NCI-H446 (cell line): ENCODE data around the gene GSDME.
"Not testable (repeated sequence)": the region's sequence is repeated elsewhere in the genome, so short reads cannot be mapped to it uniquely, and the experiment has no call there.

Experiments used
- DNase-seq, 2 experiments: peaks; one replicate each; lab custom pipeline; 2025; lab: John Stamatoyannopoulos, UW

The GSDME gene

DNA sequence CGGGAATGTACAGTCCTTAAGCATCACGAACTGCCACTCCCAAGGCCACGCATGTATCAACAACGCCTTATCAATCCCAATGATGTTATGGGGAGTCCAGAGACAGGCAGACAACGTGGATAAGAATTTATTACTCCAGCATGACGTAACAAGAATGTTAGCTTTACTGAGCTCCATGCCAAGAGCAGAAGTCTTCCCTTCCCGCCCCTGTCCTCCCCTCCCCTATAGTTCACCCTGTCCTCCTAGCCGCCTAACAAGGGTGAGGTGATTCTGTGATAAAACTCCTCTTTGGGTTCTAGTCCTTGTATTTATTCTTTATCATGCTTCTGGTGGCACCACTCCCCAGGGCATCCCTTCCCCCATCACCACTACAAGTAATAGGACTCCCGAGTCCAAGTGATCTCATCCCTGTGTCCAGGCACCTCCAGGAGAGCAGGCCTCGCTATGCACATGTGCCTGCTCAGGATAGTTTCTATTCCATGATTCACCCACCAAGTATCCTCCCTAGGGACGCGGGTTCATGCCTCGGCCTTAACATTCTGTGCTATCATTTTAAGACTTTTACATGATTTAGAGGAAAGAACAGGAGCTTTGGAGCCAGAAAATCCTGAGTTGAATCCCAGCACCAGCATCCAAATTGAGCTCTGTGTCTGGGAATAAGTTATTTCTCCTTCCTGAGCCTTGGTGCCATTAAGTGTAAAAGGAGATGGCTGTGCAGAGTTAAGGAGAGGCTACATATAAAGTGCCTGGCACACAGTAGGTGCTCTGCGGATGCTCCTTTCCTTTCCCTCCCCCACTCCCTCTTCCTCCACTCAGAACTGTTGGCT lies 15.4 kb downstream of the GSDME start:
- DNase-seq = no peak

DNA sequence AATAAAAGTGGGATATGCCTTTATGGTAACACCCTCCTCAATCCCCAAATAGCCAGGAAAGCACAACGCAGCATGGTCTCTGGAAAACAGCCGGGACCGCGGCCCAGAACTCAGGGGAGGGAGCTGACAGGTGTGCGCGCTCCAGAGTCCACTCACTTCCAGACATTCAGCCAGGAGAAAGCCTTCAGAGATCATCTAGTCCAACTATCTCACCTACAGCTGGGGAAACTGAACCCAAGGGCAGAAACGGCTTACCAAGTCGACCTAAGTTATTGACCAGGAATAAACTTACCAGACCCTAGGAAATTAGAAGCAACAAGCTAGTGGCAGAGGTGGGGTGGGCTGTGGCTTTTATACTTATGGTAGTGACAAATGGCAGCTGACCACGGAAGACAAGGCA lies 16.4 kb downstream of the GSDME start:
- DNase-seq = no peak

DNA sequence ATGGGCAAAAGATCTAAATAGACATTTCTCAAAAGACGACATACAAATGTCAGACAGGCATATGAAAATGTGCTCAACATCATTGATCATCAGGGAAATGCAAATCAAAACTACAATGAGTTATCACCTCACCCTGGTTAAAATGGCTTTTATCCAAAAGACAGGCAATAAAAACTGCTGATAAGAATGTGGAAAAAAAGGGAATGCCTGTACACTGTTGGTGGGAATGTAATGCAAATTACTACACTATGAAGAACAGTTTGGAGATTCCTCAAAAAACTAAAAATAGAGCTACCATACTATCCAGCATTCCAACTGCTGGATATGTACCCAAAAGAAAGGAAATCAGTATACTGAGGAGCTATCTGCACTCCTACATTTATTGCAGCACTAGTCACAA lies 18.0 kb downstream of the GSDME start:
- DNase-seq = no peak

DNA sequence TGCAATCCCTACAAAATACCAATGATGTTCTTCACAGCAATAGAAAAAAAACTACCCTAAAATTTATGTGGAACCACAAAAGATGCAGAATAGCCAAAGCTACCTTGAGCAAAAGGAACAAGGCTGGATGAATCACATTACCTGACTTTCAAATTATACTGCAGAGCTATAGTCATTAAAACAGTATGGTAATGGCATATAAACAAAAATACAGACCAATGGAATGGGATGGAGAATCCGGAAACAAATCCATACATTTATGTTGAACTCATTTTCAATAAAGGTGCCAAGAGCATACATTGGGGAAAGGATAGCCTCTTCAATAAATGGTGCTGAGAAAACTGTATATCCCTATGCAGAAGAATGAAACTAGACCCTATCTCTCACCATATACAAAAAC lies 18.7 kb downstream of the GSDME start:
- DNase-seq = no peak

DNA sequence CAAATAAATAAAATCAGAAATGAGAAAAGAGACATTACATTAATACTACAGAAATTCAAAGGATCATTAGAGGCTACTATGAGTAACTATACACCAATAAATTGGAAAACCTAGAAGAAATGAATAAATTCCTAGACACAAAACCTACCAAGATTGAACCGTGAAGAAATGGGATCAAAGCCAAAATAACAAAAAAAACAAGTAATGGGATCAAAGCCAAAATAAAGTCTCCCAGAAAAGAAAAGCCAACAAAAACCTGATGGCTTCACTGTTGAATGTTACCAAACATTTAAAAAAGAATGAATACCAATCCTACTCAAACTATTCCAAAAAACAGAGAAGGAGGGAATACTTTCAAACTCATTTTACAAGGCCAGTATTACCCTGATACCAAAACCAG lies 20.0 kb downstream of the GSDME start:
- no peak for DNase-seq

DNA sequence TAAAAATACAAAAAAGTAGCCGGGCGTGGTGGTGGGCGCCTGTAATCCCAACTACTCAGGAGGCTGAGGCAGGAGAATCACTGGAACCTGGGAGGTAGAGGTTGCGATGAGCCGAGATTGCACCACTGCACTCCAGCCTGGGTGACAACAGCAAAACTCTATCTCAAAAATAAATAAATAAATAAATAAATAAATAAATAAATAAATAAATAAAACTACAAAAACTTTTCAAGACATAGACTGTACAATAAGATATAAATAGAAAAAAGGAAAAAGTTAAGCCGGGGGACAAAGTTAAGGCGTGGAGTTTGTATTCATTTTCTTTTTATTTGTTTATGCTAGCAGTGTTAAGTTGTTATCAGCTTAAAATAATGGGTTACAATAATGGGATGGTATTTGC lies 21.7 kb downstream of the GSDME start:
- DNase-seq = not testable (repeated sequence)

DNA sequence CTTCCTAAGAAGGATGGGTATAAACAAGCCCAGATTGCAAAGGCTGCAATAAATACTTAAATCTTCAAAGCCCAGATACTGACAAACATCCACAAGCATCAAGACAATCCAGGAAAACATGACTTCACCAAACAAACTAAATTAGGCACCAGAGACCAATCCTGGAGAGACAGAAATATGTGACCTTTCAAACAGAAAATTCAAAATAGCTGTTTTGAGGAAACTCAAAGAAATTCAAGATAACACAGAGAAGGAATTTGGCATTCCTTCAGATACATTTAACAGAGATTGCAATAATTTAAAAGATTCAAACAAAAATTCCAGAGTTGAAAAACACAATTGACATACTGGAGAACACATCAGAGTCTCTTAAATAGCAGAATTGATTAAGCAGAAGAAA lies 23.0 kb downstream of the GSDME start:
- no peak for DNase-seq

DNA sequence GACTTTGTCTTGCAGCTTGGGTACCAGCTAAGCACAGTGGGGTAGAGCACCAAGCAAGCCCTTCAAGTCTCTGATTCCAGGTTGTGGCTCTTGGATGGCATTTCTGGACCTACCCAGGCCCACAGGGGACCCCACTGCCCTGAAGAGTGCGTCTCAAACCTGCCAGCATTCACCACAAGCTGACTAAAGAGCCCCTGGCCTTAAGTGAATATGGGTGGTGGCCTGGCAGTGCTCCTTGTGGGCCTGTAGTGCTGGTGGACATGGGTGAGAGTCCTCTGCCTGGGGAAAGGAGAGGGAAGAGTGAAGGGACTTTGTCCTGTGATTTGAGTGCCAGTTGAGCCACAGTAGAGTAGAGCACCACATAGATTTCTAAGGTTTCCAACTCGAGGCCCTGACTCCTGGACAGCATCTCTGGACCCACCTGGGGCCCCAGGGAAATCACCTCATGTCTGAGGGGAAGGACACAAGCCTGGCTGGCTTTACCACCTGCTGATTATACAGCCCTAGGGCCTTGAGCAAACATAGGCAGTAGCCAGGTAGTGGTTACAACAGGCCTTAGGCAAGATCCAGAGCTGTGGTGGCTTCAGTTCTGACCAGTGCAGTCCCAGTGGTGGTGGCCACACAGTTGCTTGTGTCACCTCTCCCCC lies 23.7 kb downstream of the GSDME start:
- no peak for DNase-seq

DNA sequence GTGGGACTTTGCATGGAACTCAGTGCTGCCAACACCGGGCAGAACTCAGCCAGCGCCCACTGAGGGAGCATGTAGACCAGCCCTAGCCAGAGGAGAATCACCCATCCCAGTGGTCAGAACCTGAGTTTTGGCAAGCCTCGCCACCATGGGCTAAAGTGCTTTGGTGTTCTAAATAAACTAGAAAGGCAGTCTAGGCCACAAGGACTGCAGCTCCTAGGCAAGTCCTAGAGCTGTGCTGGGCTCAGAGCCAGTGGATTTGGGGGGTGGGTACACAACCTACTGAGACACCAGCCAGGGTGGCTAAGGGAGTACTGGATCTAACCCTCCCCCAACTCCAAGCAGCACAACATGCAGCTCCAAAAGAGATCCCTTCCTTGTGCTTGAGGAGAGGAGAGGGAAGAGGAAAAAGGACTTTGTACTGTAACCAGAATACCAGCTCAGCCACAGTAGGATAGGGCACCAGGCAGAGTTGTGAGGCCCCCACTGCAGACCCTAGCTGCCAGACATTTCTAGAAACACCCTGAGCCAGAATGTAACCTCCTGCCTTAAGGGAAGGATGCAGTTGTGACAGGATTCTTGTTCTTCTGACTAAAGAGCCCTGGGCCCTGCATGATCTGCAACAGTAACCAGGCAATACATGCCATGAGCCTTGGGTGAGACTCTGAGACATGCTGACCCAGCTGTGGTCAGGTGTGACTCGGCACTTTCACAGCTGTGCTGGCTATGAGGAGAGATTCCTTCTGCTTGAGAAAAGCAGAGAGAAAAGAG lies 24.4 kb downstream of the GSDME start:
- no peak for DNase-seq

DNA sequence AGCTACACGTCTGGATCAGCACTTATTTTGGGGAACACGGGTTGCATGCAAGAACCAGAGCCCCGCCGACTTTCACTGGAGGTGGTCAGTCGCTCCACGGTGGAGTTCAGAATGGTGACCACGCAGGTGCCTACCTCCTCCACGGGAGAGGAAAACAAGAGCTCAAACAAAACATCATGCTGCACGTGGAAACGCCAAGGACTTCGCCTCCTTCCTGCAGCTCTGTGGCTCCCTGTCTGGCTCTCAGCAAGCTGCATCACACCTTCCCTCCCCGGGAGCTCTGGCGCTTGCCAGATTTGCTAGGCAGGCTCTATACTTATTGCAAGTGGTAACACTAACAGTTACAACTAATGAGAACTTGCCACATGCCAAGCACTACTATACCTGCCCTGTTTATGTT lies 26.0 kb downstream of the GSDME start:
- no peak for DNase-seq

DNA sequence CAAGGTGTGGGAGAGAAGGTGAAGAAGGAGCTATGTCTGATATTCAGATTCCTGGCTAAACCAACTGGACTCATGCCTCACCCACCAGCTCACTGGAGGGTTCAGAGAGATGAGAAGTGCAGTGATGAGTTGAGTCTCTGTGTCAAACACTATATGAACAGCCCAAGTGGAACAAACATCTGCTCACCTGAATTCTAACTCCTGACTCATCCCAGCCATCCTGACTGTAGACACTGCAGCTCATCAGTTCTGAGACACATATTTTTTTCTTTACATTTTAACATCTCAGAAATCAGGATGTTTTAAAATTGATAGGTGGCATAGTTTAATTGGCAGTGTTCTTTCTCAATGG lies 27.3 kb downstream of the GSDME start:
- DNase-seq = no peak

DNA sequence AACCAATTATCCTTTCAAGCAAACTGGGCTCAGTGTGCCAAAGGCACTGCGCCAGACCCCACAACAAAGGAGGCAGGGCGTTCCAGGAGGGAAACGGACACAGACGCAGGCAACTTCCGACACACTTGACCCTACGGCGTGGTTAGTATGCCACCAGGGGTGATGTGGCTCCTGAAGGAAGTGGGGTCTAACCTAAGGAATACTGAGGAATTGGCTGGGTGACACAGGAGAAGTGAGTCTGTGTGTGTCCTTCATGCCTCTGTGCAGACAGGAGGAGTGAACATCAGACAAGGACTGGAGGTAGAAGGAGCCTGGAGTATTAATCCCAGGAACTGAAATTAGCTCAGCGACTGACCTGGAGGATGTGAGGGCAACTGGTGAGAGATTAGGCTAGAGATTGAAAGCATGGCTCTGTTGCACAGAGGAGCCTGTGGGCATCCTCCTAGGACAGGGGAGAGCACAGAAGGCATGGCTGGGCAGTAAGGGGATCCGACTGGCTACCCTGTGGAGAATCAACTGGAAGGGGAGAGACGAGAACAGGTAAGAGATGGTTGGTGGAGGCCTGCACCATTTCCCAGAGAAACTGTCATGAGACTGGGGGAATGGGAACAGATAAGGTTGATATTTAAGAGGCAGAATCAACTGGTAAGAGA lies 27.8 kb downstream of the GSDME start:
- DNase-seq = peak in 1 of 2 experiments; percentile 21

DNA sequence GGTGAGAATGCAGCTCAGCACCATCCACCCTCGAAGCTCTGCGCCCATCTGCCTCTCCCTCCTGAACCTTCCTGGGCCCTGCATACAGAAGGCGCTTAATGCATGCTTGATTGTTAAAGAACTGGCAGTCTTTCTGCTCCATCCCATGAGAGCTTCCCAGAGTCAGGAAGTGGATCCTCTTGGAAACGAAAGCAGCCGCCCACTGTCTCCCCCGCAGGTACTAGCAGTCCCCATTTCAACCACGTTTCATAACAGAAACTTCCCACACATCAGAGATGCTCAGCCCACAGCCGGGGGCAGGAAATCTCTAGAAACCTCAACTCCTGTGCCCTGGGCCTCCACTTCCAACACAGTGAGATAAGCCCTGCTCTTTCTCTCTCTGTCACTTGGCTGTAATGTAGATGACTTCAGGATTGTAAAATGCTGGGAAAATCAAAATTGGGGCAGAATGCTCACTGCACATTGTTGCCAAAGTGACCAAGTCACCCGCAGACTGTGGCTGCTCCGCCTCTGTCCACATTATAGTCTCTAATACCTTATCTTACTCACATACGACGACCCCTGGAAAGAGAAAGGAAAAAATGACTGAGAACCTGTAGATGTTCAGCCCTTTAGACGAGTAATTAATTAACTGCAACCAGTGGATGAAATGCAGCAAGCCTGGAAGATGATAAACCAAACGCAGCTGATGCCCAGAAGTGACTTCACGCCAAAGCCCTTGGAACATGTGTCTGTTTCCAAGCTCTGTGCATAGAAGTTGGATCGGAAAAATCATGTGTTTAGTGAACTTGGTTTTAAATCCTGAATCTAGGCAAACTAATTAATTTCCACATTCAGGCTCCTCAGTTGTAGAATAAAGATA lies 28.5 kb downstream of the GSDME start:
- no peak for DNase-seq

DNA sequence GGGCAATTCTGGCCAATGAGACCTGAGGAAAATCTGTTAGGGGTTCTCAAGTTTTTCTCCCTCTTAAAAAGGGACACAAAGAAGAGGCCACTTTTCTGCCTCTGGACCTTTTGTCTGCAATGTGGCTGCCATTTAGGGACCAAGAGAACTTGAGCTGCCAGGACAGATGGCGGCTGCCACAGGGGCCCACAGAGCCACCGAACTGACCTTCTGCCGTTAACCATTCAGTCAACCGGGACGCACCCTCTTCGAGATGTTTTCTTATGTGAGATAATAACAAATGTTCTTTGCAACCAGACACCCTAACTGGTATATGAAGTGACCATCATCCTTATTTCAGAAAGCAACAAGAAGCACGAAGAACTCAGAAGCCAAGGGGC lies 29.2 kb downstream of the GSDME start:
- DNase-seq = no peak

DNA sequence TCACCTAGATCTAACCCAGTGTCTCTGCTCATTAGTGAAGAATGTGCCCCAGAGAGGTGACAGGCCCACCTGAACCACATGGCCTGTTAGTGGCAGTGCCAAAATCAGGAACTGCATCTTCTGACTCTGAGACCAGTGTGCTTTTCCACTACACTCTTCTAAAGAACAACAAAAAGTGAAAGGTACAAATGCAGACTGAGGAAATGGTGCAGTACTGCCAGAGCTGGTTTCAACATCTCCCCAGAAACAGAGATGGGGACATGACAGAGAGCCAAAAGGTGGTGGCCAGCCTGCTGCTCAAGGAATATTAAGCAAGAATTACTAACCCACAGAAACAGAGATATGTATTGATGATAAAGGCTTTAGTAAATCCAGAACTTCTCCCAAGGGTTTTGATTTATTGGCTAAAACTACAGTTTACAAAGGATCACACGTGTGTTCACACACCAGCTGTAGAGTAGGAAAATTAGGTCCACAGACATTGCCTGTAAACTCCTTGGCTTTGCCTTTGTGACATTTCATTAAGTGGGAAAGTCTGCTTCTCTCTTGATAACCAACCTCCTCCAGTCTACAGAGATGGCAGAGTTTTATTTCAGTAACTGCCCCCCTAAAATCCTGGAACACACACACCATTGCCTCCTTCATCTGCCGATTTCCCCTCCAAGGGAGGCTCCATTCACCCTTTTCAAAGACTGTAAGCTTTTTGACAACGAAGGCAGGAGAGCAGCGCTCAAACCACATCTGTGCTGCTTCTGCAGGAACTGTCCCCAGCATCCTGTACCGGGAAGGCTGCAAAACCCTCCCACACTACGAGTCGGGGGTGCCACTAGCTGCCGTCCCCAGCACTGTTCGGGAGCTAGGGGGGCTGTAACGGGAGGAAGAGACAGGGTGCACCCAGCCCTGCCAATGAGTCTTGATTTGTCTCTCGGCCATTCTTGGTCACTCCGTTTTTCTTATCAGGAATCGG lies 29.8 kb downstream of the GSDME start:
- DNase-seq = no peak

DNA sequence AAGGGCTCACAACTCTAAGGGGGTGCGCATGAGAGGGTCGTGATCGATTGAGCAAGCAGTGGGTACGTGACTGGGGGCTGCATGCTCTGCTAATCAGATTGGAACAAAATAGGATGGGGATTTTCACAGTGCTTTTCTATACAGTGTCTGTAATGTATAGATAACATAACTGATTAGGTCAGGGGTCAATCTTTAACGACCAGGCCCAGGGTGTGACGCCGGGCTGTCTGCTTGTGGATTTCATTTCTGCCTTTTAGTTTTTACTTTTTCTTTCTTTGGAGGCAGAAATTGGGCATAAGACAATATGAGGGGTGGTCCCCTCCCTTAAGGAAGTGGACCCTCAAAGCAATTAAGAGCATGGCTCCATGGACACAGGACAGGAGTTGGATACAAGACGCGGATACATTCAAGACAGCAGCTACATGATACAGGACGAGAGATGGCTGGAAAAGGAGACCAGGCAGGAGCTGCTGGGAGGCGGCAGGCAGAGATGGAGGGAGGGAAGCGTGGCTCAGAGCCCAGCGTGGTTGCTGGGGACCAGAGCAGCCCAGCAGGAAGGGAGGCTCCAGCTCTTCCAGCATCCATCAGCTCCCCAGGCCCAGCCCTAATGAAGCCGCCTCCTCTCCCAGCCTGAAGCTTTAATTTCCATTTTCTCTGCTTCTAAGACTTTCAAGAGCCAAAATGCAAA lies 31.6 kb downstream of the GSDME start:
- DNase-seq = no peak

DNA sequence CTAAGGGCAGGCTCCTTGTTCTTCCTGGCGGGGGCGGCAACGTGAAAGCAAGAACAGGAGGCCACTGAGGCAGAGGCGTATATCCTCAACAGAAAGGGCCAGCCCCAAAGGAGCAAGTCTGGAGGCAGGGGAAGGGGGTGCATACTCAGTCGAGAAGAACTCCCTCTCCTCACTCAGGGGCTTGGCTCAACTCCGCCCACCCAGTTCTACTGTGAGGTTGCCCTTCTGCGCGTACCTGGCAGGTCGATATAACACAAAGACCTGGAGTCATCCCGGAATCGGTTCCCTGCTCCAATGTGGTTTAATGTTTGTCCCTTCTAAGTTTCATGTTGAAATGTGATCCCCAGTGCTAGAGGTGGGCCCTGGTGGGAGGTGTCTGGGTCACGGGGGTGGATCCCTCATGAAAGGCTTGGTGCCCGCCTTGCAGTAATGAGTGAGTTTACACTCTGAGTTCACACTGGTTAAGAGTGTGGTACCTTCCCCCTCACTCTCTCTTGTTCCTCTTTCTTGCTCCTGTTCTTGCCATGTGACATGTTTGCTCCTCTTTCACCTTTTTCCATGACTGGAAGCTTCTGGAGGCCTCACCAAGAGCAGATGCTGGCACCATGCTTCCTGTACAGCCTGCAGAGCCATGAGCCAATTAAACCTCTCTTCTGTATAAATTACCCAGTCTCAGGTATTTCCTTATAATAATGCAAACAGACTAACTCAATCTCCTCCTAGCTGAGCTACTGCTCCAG lies 32.6 kb downstream of the GSDME start:
- DNase-seq = no peak

DNA sequence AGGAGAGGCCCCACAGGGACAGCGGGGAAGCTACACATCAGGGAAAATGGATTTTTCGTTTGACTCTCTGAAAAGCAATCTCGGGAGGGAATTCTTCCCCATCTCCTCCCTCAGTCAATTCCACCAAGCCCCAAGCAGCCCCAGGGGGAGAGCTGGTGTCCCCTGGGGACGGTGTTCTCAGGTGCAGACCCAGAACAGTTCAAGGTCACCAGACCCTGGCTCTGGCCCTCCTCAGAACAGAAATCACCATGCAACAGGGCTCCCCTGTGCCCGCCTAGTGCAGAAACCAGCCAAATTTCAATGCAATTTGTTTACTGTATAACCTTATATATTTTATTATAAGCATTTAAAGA lies 34.1 kb downstream of the GSDME start:
- DNase-seq = no peak
